Left kidney (tissue), 2 donors: ENCODE measurements around the gene ERGIC1. TPM values are rescaled to one million over a fixed set of nuclear protein-coding genes. Genes with fewer than 3 reads are reported as not detected.
"Not testable (repeated sequence)": the region's sequence is repeated elsewhere in the genome, so short reads cannot be mapped to it uniquely, and the experiment has no call there.

Experiments used
- DNase-seq: peaks from one replicate; pipeline ENCODE4 v3.0.0-alpha.2; 2013
- polyA plus RNA-seq: library from polyadenylated mRNA; unstranded; fragments of 120-200 nt; gene quantifications from one replicate; pipeline ENCODE4 v1.2.1, GENCODE V29; 2013; ENCODE audit not compliant: insufficient read length

The ERGIC1 gene
- polyA plus RNA-seq, 1 donor: 122 TPM

GRCh38 chr5:172845576-172845975 is 11.5 kb downstream of the ERGIC1 start:
- no peak for DNase-seq

DNA sequence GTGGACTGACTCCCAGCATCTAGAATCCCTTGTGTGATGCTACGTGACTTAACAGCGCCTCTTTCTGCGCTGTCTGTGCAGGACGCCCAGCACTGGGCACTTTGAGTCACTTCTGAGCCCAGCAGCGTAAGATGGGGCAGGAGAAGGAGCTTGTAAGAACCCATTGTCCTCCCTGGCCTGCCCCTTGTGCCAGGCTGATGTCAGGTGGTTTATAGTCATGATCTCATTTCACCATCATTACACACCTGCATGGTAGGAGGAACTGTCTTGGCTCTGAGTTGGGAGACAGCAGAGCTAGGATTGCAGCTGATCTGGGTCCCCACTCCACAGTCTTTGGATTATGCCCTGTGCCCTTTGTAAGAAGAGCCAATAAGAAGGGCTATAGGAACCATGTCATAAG is 12.2 kb downstream of the ERGIC1 start:
- DNase-seq: no peak

DNA sequence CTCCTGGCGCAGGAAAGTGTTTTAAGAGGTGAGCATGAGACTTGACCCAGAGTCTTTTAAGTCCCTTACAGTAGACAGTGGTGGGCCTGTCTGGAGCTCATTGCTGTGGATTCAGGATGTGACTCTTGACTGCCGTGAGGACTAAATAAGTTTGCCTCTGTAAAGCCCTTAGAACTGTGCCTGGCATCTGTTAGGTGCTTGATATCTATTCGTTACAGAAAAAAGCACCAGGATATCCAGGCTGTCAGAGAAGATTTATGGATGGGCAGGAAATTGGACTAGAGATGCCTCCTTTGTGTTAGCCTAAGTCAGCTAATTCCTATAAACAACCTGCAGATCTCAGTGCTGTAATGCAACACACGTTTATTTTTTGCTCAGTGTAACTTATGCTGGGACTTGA is 12.6 kb downstream of the ERGIC1 start:
- DNase-seq: peak; percentile 44

DNA sequence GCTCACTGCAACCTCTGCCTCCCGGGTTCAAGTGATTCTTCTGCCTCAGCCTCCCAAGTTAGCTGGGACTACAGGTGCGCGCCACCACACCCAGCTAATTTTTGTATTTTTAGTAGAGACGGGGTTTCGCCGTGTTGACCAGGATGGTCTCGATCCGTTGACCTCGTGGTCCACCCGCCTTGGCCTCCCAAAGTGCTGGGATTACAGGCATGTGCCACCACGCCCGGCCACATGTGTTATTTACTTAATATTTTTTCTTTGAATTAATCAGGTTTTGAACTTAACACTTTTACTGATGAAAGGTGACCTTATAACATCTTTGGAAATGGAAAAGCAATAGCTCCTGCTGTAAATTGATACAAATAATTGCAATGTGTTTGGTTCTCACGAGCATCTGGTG is 13.5 kb downstream of the ERGIC1 start:
- DNase-seq: not testable (repeated sequence)

DNA sequence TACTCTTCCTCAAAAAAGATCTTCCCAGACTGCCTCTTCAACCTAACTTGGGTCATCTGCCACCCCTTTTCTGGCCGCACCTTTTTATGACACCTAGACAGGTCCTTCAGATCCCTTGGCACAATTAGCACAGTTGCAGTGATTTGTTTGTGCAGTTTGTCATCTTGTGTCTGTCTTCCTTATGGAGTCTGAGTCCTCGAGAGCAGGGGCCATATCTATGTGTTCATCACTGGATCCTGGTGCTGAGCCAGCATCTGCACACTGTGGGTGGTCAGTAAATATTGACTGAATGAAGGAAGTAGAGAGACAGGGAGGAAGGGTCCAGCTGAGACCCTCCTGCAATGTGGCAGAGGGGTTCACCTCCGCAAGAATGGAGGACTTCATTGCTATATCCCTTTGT is 14.4 kb downstream of the ERGIC1 start:
- DNase-seq: no peak

DNA sequence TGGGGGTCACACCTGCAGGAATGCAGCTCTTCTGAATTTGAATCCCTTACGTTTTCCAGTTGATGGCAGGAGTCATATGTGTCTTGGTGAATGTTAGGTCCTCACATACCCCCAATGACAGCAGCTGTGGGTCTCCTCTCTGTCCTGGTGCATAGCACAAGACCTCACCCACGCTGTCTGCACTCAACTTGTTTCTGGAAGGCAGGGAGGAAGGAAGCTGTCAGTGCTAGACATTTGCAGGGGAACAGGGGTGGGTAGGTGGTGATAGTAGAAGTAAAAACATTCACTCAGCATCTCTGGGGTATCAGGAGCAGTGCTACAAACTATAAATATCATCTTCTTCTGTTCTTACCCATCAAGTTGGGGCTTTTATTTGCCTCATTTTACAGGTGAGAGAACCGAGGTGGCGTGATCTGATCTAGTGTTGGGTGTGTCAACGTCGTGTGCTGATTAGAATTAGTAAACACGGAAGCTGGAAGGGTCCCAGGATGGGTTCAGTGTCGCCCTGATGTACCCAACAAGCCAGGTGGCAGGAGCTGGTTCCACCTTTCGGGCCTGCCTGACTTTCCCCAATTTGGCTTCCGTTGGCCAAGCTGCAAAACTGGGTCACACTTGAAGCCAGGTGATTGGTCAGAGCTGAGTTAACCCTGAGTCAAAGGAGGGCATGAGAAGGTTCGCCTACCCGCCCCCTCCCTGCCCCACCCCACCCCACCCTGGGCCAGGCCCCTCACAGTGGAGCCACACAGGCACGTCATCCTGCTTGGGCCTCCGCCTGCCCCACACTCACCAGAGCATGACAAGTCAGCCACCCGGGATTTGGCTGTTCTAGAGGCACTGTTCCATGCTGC is 15.8 kb downstream of the ERGIC1 start:
- DNase-seq: no peak

GRCh38 chr5:172850454-172850797 is 16.4 kb downstream of the ERGIC1 start:
- DNase-seq: no peak

GRCh38 chr5:172851254-172851653 is 17.2 kb downstream of the ERGIC1 start:
- not testable (repeated sequence) for DNase-seq

DNA sequence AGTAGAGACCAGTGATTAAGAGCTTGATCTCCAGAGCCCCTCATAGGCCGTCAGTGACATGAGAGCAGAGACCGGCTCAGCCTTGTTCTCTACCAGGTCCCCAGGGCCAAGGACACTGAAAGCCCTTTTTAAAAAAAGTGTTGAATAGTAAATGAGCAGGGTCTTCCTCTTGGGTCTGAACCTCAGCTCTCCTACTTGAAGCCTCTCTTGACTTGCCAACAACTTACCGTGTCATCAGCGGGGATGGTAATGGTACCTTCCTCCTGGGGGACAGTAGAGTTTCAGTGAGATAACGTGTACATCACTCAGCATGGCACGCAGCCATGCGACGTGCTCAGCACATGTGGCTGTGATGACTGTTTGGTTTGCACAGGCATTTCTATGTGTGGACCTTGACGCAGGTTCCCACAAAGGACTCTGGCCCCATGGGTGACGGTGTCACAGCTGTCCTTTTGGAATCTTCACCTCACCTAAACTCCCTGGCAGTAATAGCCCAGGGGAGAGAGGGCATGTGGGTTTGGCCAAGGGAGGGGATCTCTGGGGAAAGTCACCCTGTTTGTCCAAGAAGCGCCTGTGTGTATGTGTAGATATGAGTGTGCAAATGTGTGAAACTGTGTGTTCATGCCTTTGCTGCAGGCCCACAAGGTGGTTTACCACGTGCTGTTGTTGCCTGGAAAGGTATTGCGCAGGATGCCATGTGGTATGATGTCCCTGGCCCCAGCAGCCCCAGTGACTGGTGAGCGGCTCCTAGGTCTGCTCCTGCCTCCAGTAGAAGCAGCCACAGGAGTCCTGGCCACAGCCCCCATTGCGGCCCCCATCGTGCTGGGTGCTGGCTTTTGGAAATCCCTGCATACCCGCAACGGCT is 18.7 kb downstream of the ERGIC1 start:
- no peak for DNase-seq

DNA sequence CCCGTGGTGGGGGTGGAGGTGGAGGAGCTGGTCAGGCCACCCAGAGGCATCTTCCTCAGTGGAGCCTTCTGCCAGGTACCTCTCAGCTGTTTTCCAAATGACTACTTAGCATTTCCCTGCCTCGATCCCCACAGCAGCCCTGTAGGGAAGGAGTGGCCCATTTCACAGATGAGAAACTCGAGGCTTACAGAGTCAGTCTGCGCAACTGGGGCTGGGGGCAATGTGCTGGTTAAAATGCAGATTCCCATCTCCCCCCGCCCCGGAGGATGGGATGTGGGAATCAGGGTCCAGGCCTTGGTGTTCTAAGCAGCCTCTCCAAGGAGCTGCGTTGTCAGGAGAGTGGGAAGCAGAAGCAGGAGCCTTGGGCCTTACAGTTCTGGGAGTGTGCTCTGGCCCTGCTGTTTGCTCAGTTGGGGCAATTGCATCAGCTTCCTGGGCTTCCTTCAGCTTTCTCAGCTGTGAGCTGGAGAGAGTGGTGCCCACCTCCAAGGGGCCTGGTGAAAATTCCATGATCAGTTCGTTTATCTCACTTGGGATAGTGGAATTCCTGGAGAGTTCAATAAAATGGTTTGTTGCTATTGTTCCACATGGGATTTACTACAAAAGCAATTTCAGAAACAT is 19.4 kb downstream of the ERGIC1 start:
- DNase-seq: no peak

DNA sequence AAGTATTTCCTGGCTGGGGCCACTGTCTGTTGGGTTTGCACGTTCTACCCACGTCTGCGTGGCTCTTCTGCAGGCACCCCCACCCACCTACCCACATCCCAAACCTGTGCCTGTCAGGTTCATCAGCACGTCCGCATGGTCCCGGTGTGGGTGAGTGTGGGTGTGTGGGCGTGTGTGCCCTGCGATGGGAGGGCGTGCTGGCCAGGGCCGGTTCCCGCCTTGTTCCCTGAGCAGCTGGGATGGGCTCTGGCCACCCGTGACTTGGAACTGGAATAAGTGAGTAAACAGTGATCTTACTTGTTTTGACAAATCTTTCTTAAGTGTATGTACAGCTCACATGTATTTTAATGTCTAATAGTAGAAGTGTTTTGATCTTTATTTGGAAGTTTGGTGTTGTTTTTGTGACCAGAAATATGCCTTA is 20.4 kb downstream of the ERGIC1 start:
- DNase-seq: no peak

- DNase-seq: no peak
These were observed 20.9 kb downstream of the ERGIC1 start for GRCh38 chr5:172854971-172855370.

GRCh38 chr5:172855597-172856292 is 21.7 kb downstream of the ERGIC1 start:
- DNase-seq: no peak

DNA sequence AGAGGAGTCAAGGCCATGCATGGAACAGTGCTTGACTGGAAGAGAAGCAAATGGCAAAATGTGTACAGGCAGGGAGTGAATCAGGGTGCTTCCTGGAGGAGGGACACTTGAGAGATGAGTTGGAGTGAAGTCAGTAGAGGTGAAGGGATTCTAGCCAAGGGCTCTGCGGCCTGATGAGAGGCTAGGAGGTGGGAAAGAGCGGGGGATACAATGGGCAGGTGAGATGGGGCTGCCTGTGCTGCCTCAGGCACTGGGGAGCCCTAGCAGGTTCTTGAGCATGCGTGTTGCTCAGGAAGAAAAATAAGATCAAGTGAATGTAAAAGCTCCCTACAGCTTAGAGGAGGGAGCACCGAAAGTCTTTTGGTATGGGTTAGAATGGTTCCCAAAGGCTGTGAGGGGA is 22.3 kb downstream of the ERGIC1 start:
- no peak for DNase-seq

DNA sequence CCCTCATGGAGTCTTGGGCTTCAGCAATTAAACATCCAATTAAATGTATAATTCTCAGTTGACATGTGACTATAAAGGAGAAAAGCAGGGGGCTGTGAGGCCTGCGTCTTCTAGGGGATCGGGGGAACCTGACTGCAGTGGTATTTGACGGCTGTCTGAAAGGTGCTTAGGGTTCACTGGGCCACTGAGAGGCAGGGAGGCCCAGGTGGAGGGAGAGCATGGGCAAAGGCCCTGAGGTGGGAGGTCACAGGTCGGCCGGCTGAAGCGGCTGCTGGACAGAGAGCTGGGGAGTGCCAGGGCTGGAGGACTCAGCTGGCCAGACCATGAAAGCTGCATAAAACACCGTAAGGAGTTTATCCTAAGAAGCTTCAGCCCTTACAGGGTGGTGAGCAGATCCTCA is 23.9 kb downstream of the ERGIC1 start:
- no peak for DNase-seq

- no peak for DNase-seq
These were observed 24.5 kb downstream of the ERGIC1 start for GRCh38 chr5:172858511-172858989.

DNA sequence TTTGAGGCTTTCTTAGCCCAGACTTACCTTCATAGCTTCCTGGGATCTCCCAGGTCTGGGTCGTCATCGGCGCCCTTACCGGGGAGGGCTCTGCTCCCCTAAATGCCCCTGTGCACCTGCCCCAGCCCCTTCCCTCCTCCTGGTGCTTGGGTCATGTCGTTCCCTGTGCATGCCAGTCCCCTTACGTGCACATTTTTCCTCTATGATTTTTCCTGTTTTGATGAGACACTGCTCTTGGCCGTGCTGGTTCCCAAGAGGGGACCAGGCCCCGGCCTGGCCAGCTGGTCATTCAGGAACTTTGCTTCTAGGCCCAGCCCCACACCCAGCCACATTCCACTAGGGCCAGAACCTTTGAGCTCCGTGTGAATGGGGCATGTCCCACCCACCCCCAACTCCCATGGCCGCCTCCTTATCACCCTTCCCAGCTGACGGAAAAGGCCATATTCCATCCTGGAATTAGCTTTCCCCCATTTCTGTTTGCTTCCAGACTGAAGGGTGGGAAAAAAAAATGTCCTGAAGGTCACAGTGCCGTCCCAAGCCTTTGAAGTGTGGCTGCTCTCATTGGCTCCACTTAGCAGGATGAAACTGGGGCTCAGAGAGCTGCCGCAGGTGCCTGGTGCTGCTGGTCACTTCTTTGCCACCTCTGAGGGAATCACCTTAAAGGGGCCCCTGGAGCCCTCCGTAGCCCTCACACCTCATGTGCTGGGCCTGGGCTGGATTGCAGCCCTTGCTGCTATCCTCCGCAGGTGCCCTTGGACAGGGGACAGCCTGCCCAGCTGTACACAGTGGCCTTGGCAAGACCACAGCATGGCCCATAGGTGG is 25.1 kb downstream of the ERGIC1 start:
- no peak for DNase-seq

GRCh38 chr5:172859966-172860365 is 25.9 kb downstream of the ERGIC1 start:
- DNase-seq: no peak

DNA sequence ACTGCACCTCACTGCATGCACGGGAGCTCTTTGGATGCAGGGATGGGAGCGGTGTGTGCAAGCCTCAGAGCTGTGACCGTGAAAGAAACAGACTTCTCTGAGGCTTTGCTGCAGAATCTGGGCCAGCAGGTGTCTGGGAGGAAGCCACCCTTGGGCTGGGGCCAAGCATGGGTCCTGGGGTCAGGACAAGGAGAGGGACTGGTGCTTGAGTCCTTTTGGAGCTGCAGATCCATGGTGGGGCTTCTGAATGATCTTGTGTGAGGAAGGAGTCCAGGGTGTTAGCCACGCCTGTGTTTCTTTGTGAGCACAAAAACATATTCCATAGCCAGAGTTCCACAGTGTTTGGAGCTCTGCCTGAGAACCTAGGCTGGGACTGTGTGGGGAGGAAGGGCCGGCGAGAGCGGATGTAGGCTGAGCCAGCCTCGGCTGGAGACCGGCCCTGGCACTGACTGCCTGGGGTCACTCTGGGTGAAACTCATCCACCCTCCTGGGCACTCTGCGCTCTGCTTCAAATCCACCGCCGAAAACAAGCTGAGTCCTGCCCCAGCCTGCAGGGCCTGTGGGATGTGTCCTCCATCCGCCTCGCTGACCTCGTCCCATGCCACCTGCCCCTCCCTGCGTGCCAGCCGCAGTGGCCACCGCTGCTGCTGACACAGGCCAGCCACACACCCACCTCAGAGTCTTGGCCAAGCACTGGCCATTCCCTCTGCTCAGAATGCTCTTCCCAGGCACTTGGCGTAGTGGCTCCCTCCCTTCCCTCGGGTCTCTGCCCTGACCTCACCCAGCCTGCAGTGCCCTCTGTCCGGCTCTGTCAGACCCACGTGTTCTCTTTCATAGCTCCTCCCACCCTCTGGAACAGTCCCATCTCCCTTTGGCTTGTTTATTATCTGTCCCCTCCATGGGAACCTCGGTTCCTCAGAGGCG is 26.7 kb downstream of the ERGIC1 start:
- DNase-seq: no peak

GRCh38 chr5:172861461-172861860 is 27.4 kb downstream of the ERGIC1 start:
- no peak for DNase-seq
